BLaER1 (cell line): ENCODE measurements around the gene MYL2.

Experiments used
- H3K27ac ChIP-seq: shearing (Covaris generic); formaldehyde crosslinking; 2 replicates; pipeline ENCODE4 v1.8.1; 2022
- H3K27me3 ChIP-seq: shearing (Covaris generic); formaldehyde crosslinking; 2 replicates; pipeline ENCODE4 v1.8.1; 2022
- H3K36me3 ChIP-seq: shearing (Covaris generic); formaldehyde crosslinking; 2 replicates; pipeline ENCODE4 v1.8.1; 2022
- H3K4me1 ChIP-seq: shearing (Covaris generic); formaldehyde crosslinking; 2 replicates; pipeline ENCODE4 v1.8.1; 2022
- H3K4me2 ChIP-seq: shearing (Covaris generic); formaldehyde crosslinking; 2 replicates; pipeline ENCODE4 v1.8.1; 2022
- H3K4me3 ChIP-seq: shearing (Covaris generic); formaldehyde crosslinking; 2 replicates; pipeline ENCODE4 v1.8.1; 2022
- H3K9ac ChIP-seq: shearing (Covaris generic); formaldehyde crosslinking; 2 replicates; pipeline ENCODE4 v1.8.1; 2022
- H3K9me3 ChIP-seq: shearing (Covaris generic); formaldehyde crosslinking; 2 replicates; pipeline ENCODE4 v1.8.1; 2022
- H4K20me1 ChIP-seq: shearing (Covaris generic); formaldehyde crosslinking; 2 replicates; pipeline ENCODE4 v1.8.1; 2022
- Cebpa-rat ChIP-seq: shearing (Covaris generic); IDR thresholded peaks from 2 replicates; pipeline ENCODE4 v1.8.1; 2022

The MYL2 gene

DNA sequence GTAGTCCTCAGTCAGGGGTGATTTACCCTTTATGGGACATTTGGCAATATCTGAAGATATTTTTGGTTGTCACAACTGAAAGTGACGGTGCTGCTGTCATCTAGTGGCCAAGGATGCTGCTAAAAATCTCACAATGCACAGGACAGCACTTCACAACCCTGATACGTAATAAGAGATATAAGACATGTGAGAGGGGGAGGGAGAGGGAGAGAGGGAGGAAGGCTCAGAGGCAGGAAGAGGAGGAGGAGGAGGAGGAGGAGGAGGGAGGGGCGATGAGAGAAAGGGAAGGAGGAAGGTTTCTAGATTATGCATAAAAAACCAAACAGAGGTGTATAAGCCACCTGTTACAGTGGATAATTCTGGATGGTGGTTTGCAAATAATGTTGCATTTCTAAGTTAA is 14.3 kb downstream of the MYL2 start:
- H3K4me3 ChIP-seq: no peak overlapping the region
- H3K9me3 ChIP-seq: no peaks in the 10 kb centered on the region
- no peak for TF ChIP-seq Cebpa-rat
- no peaks in the 10 kb centered on the region for H3K36me3 ChIP-seq
- no peak overlapping the region for H3K4me2 ChIP-seq
- no peak overlapping the region for H3K27ac ChIP-seq
- no peaks in the 10 kb centered on the region for H3K27me3 ChIP-seq
- H3K4me1 ChIP-seq: peaks cover 6% of the 10 kb centered on the region; the same call in 1 of the 2 replicates
- H4K20me1 ChIP-seq: no peaks in the 10 kb centered on the region
- H3K9ac ChIP-seq: no peak overlapping the region

DNA sequence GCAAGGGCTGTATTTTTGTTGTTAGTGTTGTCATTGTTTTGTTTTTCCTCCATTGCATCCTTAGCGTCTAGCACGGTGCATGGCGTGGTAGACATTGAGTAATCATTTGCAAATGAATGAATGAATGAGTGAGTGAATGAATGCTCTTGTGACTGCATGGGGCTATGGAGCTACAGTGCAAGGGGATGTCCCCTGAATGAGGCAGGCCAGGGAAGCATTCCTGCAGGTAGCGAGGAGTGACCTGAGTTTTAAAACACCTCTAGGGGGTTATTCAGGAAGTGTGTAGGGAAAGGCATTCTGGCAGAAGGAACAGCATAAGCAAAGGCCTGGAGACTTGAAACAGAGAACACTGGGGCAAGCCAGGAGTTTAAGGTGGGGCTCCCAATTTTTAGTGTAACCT is 16.9 kb downstream of the MYL2 start:
- no peak overlapping the region for H3K4me2 ChIP-seq
- no peak overlapping the region for H3K9ac ChIP-seq
- H3K4me1 ChIP-seq: peaks cover 6% of the 10 kb centered on the region; the same call in 1 of the 2 replicates
- H3K27ac ChIP-seq: no peak overlapping the region
- H3K4me3 ChIP-seq: no peak overlapping the region
- no peaks in the 10 kb centered on the region for H3K27me3 ChIP-seq
- no peak for TF ChIP-seq Cebpa-rat
- no peaks in the 10 kb centered on the region for H4K20me1 ChIP-seq
- H3K9me3 ChIP-seq: no peaks in the 10 kb centered on the region
- H3K36me3 ChIP-seq: no peaks in the 10 kb centered on the region

DNA sequence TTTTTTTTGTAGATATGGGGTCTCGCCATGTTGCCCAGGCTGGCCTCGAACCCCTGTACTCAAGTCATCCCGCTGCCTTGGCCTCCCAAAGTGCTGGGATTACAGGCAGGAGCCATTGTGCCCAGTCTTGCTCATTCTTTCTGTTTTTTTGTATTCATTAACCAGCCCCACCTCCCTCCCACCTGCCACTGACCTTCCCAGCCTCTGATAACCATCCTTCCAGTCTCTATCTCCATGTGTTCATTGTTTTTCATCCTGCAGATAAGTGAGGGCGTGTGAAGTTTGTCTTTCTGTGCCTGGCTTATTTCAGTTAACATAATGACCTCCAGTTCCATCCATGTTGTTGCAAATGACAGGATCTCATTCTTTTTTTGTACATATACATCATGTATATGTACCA is 19.0 kb downstream of the MYL2 start:
- Histone ChIP-seq H3K4me1 (peaks cover 4% of the 10 kb centered on the region; the same call in 1 of the 2 replicates), H3K36me3 (no peaks in the 10 kb centered on the region), H3K27ac (no peak overlapping the region), H3K9me3 (no peaks in the 10 kb centered on the region), H3K27me3 (no peaks in the 10 kb centered on the region), H4K20me1 (no peaks in the 10 kb centered on the region), H3K9ac (no peak overlapping the region), H3K4me3 (no peak overlapping the region), H3K4me2 (no peak overlapping the region)
- TF ChIP-seq Cebpa-rat: no peak

DNA sequence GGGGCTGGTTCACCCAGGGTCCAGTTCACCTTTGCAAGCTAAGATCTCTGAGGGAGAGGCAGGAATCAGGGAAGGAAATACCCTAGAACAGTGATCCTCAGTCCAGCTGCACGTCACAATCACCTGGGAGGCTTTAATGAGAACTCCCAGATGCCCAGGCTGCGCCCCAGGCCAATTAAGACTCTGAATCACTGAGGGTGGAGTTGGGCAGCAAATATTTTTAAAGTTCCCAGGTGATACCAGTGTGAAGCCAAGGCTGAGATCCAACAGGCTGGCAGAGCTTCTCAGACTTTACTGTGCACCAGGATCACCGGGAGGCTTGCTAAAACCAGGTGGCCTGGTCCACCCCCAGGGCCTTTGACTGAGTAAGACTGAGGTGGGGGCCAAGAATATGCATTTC is 23.8 kb downstream of the MYL2 start:
- no peak for TF ChIP-seq Cebpa-rat
- Histone ChIP-seq H3K4me2 (no peak overlapping the region), H3K9me3 (no peaks in the 10 kb centered on the region)

DNA sequence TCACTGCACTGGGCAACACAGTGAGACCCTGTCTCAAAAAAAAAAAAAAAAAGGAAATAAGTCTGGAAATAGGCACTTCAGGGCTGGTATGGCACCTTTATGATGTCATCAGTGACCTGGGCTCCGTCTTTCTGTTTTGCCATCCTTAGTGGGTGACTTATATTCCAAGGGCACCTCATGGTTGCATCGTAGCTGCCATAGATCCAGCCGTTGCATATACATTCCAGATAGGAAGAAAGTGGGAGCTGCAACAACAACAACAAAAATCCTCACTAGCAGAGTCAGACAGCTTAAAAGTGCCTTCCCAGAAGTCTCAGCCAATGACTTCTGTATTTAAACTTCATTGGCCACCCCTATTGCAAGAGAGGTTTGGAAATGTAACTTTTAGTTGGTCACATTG is 26.4 kb downstream of the MYL2 start:
- Histone ChIP-seq H3K4me2 (peak overlapping the region; percentile 80), H3K9ac (no peak overlapping the region), H3K4me1 (peaks cover 12% of the 10 kb centered on the region), H3K4me3 (no peak overlapping the region), H4K20me1 (no peaks in the 10 kb centered on the region), H3K27ac (no peak overlapping the region), H3K36me3 (no peaks in the 10 kb centered on the region), H3K9me3 (no peaks in the 10 kb centered on the region), H3K27me3 (no peaks in the 10 kb centered on the region)
- no peak for TF ChIP-seq Cebpa-rat

More for the DNA sequence above, 23.8 kb downstream of the MYL2 start:
- Histone ChIP-seq H3K9ac (no peak overlapping the region), H3K4me1 (peaks cover 12% of the 10 kb centered on the region), H3K36me3 (no peaks in the 10 kb centered on the region), H3K27ac (no peak overlapping the region), H3K4me3 (no peak overlapping the region), H4K20me1 (no peaks in the 10 kb centered on the region), H3K27me3 (no peaks in the 10 kb centered on the region)

DNA sequence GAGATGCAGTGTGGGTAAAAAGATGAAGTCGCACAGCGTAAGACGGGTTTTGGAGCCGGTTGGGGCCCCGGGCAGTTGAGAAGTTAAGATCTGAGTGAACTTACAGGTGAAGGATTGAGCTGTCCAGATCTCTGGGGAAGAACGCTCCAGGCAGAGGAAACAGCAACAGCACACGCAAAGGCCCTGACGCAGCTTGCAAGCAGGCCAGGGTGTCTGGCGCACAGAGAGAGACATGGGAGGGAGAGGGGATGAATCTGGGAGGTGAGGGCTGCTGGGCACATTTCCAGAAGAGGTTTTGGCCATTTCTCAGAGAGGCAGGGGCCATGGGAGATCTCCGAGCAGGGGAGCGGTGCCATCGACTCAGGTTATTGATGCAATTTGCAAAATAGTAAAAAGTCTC is 31.0 kb downstream of the MYL2 start:
- Histone ChIP-seq H3K4me3 (no peak overlapping the region), H3K9ac (no peak overlapping the region), H3K27ac (no peak overlapping the region), H4K20me1 (no peaks in the 10 kb centered on the region), H3K9me3 (no peaks in the 10 kb centered on the region), H3K4me1 (peaks cover 8% of the 10 kb centered on the region), H3K4me2 (no peak overlapping the region), H3K27me3 (no peaks in the 10 kb centered on the region), H3K36me3 (no peaks in the 10 kb centered on the region)
- no peak for TF ChIP-seq Cebpa-rat

DNA sequence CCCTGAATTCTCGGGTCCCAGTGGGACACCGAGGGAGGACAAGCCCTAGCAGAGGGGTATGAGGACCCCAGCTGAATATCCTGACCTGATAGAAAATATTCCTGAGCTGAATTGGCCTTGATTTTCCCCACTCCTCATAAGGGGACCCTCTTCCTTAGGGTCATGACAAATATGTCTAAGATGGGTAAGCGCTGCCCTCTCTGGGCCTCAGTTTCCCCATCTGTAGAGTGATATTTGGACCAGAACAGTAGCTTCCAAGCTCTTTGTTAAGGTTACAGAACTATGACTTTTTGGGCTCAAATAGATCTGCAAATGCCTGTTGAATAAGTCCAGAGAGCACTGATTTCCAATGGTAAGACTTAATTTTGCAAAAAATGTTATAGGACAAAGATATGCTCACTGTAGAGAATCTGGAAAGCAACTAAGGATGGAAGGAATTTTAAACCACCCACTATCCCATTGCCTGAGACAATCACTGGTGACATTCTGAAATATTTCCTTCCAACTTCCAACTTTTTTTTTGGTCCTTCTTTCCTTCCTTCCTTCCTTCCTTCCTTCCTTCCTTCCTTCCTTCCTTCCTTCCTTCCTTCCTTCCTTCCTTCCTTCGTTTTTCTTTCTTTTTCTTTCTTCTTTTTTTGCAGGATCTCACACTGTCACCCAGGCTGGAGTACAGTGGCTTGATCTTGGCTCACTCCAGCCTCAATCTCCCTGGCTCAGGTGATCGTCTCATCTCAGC is 32.0 kb downstream of the MYL2 start:
- no peak overlapping the region for H3K9ac ChIP-seq
- peaks cover 17% of the 10 kb centered on the region for H3K4me1 ChIP-seq
- H3K36me3 ChIP-seq: no peaks in the 10 kb centered on the region
- H3K27ac ChIP-seq: no peak overlapping the region
- H4K20me1 ChIP-seq: no peaks in the 10 kb centered on the region
- H3K4me3 ChIP-seq: peak overlapping the region; percentile 60
- no peaks in the 10 kb centered on the region for H3K27me3 ChIP-seq
- peak overlapping the region; percentile 72 for H3K4me2 ChIP-seq
- TF ChIP-seq Cebpa-rat: no peak
- no peaks in the 10 kb centered on the region for H3K9me3 ChIP-seq

DNA sequence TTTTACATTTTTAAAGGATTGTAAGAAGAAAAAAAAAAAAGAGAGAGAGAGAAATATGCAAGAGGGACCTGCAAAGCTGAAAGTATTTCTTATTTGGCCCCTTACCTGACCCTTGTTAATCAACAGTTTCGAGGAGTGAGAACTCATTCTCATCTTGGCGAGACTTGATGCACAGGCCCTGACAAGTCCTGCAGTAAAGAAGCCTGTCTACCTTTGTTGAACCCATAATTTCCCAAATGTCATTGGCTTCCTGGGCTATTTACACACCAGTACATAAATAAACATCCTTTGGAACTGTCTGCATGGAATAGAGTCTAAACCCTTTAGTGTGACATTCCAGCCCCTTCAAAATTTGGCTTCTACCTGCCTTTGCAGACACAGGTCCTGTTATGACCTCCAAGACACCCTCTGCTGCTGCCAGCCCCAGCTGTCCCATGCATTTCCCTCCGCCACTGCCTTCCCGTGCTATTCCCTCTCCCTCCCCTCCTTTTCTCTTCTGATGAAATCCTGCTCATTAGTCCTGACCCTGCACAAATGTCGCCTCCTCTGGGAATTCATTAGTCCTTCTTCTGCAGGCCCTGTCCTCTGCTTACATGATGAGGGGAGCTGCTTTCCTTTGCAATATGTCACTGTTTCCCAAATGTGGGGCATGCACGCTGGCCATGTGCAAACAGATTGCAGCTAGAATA is 35.1 kb downstream of the MYL2 start:
- TF ChIP-seq Cebpa-rat: no peak
- no peaks in the 10 kb centered on the region for H4K20me1 ChIP-seq
- H3K27ac ChIP-seq: no peak overlapping the region
- no peaks in the 10 kb centered on the region for H3K9me3 ChIP-seq
- no peak overlapping the region for H3K4me3 ChIP-seq
- no peaks in the 10 kb centered on the region for H3K27me3 ChIP-seq
- H3K4me1 ChIP-seq: peaks cover 17% of the 10 kb centered on the region
- H3K4me2 ChIP-seq: no peak overlapping the region
- no peak overlapping the region for H3K9ac ChIP-seq
- H3K36me3 ChIP-seq: no peaks in the 10 kb centered on the region

DNA sequence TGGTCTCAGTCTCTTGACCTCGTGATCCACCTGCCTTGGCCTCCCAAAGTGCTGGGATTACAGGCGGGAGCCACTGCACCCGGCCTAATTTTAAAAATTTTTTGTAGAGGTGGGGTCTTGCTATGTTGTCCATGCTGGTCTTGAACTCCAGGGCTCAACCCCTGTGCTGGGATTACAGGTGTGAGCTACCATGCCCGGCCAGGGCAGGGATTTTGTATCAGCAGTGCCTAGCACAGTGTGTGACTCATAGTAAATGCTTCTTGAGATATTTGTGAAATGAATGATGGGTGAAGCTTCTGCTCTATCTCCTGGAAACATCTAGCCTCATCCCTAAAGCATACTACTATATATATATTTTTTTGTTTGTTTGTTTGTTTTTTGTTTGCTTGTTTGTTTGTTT is 37.1 kb downstream of the MYL2 start:
- Histone ChIP-seq H3K36me3 (no peaks in the 10 kb centered on the region), H3K9ac (no peak overlapping the region), H4K20me1 (no peaks in the 10 kb centered on the region), H3K27me3 (no peaks in the 10 kb centered on the region), H3K4me2 (no peak overlapping the region), H3K9me3 (no peaks in the 10 kb centered on the region), H3K4me1 (peaks cover 12% of the 10 kb centered on the region), H3K4me3 (no peak overlapping the region), H3K27ac (no peak overlapping the region)
- no peak for TF ChIP-seq Cebpa-rat

DNA sequence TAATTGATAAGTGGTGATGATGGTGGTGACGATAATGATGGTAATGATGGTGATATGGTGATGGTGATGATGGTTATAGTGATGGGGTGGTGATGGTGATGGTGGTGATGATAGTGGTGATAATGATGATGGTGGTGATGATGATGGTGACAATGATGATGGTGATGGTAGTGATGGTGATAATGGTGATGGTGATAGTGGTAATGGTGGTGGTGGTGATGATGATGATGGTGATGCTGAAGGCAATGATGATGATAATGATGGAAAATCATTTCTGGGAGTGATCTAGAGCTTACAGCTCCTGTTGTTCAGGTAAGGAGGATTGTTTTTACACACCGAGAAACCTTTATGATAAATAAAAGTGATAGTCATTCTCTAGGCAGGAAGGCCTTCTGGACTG is 39.7 kb downstream of the MYL2 start:
- Histone ChIP-seq H3K36me3 (no peaks in the 10 kb centered on the region), H3K4me3 (no peak overlapping the region), H3K4me1 (peaks cover 9% of the 10 kb centered on the region), H3K27ac (no peak overlapping the region), H3K4me2 (no peak overlapping the region), H3K9me3 (no peaks in the 10 kb centered on the region), H3K27me3 (no peaks in the 10 kb centered on the region), H4K20me1 (no peaks in the 10 kb centered on the region), H3K9ac (no peak overlapping the region)
- no peak for TF ChIP-seq Cebpa-rat
